Mesenchymal stem cell (in vitro differentiated cells and primary cell): Measurements from ENCODE around the gene RNF112. TPM values are rescaled to one million over a fixed set of nuclear protein-coding genes. Genes with fewer than 3 reads are reported as not detected.

Source experiments
- DNase-seq: peaks from one replicate; pipeline ENCODE4 v3.0.0-alpha.2; 2013
- H2AFZ ChIP-seq: one replicate; pipeline ENCODE4 v1.6.1; 2013; ENCODE audit warnings: low read depth, mild to moderate bottlenecking, control low read depth, inconsistent platforms, low read length, moderate library complexity
- H2AK5ac ChIP-seq: 2 replicates; pipeline ENCODE4 v1.6.1; 2013; ENCODE audit warnings: low read length, moderate library complexity, mild to moderate bottlenecking, inconsistent platforms; ENCODE audit not compliant: severe bottlenecking
- H2BK120ac ChIP-seq: one replicate; pipeline ENCODE4 v1.6.1; 2013; ENCODE audit warnings: low read depth, mild to moderate bottlenecking, inconsistent platforms, low read length, moderate library complexity
- H2BK12ac ChIP-seq, 2 experiments: one replicate each; pipeline ENCODE4 v1.6.1; 2013; ENCODE audit warnings: inconsistent platforms in 2 of 2, low read length in 2 of 2, mild to moderate bottlenecking in 2 of 2, moderate library complexity in 2 of 2, control low read depth in 1 of 2
- H2BK15ac ChIP-seq: one replicate; pipeline ENCODE4 v1.6.1; 2013; ENCODE audit warnings: mild to moderate bottlenecking, low read depth, inconsistent platforms; ENCODE audit not compliant: poor library complexity, severe bottlenecking
- H2BK5ac ChIP-seq: 2 replicates; pipeline ENCODE4 v1.6.1; 2013; ENCODE audit warnings: low read depth, mild to moderate bottlenecking, low read length, control low read depth, inconsistent platforms; ENCODE audit not compliant: poor library complexity, severe bottlenecking
- H3K14ac ChIP-seq, 2 experiments: one replicate each; pipeline ENCODE4 v1.6.1; 2013; ENCODE audit warnings: inconsistent platforms in 2 of 2, low read length in 2 of 2, control low read depth in 1 of 2, mild to moderate bottlenecking in 1 of 2, moderate library complexity in 1 of 2
- H3K18ac ChIP-seq, 2 experiments: one replicate each; pipeline ENCODE4 v1.6.1; 2013; ENCODE audit warnings: inconsistent platforms in 2 of 2, low read length in 2 of 2, control low read depth in 1 of 2, low read depth in 1 of 2, mild to moderate bottlenecking in 1 of 2
- H3K23ac ChIP-seq, 2 experiments: one replicate each; pipeline ENCODE4 v1.6.1; 2013; ENCODE audit warnings: inconsistent platforms in 2 of 2, low read length in 2 of 2, mild to moderate bottlenecking in 2 of 2, moderate library complexity in 2 of 2, control low read depth in 1 of 2
- H3K27ac ChIP-seq: 2 replicates; pipeline ENCODE4 v1.5.1; 2013; ENCODE audit warnings: mild to moderate bottlenecking, moderate library complexity, low read length, control low read depth, inconsistent platforms; ENCODE audit not compliant: poor library complexity, severe bottlenecking
- H3K27me3 ChIP-seq, 2 experiments: 2 replicates each; pipeline versions ENCODE4 v1.6.1 to v1.7.0; 2013; ENCODE audit warnings: low read length in 2 of 2, mild to moderate bottlenecking in 2 of 2, moderate library complexity in 2 of 2, control low read depth in 1 of 2, inconsistent platforms in 1 of 2; ENCODE audit not compliant: control insufficient read depth in 1 of 2, insufficient read depth in 1 of 2
- H3K36me3 ChIP-seq, 2 experiments: 2 replicates each; pipeline versions ENCODE4 v1.6.1 to v1.7.0; 2013; ENCODE audit warnings: low read length in 2 of 2, control low read depth in 1 of 2, inconsistent platforms in 1 of 2, low read depth in 1 of 2, mild to moderate bottlenecking in 1 of 2; ENCODE audit not compliant: insufficient read depth in 2 of 2, control insufficient read depth in 1 of 2
- H3K4ac ChIP-seq, 2 experiments: one replicate each; pipeline ENCODE4 v1.6.1; 2013; ENCODE audit warnings: inconsistent platforms in 2 of 2, low read length in 2 of 2, mild to moderate bottlenecking in 2 of 2, moderate library complexity in 2 of 2, control low read depth in 1 of 2, low read depth in 1 of 2
- H3K4me1 ChIP-seq: 2 replicates; pipeline ENCODE4 v1.6.1; 2013; ENCODE audit warnings: low read depth, low read length, control low read depth; ENCODE audit not compliant: control insufficient read depth, insufficient read depth
- H3K4me2 ChIP-seq: 2 replicates; pipeline ENCODE4 v1.6.1; 2013; ENCODE audit warnings: low read length, mild to moderate bottlenecking, inconsistent platforms; ENCODE audit not compliant: poor library complexity, severe bottlenecking
- H3K4me3 ChIP-seq, 2 experiments: 2 replicates each; pipeline versions ENCODE4 v1.5.1 to v1.7.0; 2013; ENCODE audit warnings: low read length in 2 of 2, mild to moderate bottlenecking in 2 of 2, control low read depth in 1 of 2, low read depth in 1 of 2; ENCODE audit not compliant: insufficient read depth in 1 of 2
- H3K79me1 ChIP-seq: replicated peaks from 2 replicates; pipeline ENCODE4 v1.6.1; 2013; ENCODE audit warnings: mild to moderate bottlenecking, control low read depth, low read length, inconsistent platforms; ENCODE audit not compliant: poor library complexity, severe bottlenecking
- H3K9ac ChIP-seq: 2 replicates; pipeline ENCODE4 v1.7.0; 2013; ENCODE audit warnings: mild to moderate bottlenecking, low read length, moderate library complexity
- H3K9me3 ChIP-seq: 2 replicates; pipeline ENCODE4 v1.7.0; 2013; ENCODE audit warnings: mild to moderate bottlenecking, low read length; ENCODE audit not compliant: control insufficient read depth
- H4K8ac ChIP-seq: one replicate; pipeline ENCODE4 v1.6.1; 2013; ENCODE audit warnings: inconsistent platforms, mild to moderate bottlenecking, low read length, moderate library complexity
- H4K91ac ChIP-seq: one replicate; pipeline ENCODE4 v1.6.1; 2013; ENCODE audit warnings: mild to moderate bottlenecking, low read length, inconsistent platforms
- WGBS: methylation state at CpG from one replicate; pipeline ENCODE4 v1.1.7; 2013; ENCODE audit warnings: mixed read lengths; 5-methylcytosine and 5-hydroxymethylcytosine counted together
- polyA plus RNA-seq, 2 experiments: library from polyadenylated mRNA; stranded (reverse); fragments of 200-250 nt; gene quantifications; one replicate each; pipeline ENCODE4 v1.2.3, GENCODE V29; 2013

Gene RNF112
- 0.08 TPM for polyA plus RNA-seq (2013, experiment 1 of 2)
- 0.08 TPM for polyA plus RNA-seq (2013, experiment 2 of 2)

- no peak for DNase-seq
- peak within 1 kb of the TSS; percentile 21 for H2AK5ac ChIP-seq
Measured at GRCh38 chr17:19410875-19411620, at the start of gene RNF112. Gene RNF112, plus strand, starts transcription at chr17:19411232. Its CDS starts 177 bp downstream, at chr17:19411409.

GRCh38 chr17:19361326-19361725 is 49.7 kb upstream of the RNF112 start:
- 83% methylated on average over 2 of the region's 6 CpGs for WGBS
- no peak overlapping the region for H2BK120ac ChIP-seq
- H2AFZ ChIP-seq = no peak overlapping the region
- no peak overlapping the region for H3K23ac ChIP-seq
- peak overlapping the region in 1 of 2 experiments; percentile 75 for H2BK12ac ChIP-seq
- peak overlapping the region; percentile 14 for H4K91ac ChIP-seq
- no peak overlapping the region for H3K18ac ChIP-seq
- H3K27me3 ChIP-seq = no peaks in the 10 kb centered on the region
- no peak overlapping the region for H4K8ac ChIP-seq
- no peak overlapping the region for H3K4me2 ChIP-seq
- H2BK15ac ChIP-seq = no peak overlapping the region
- peak; percentile 46 for DNase-seq
- H3K36me3 ChIP-seq = peaks cover 22 to 33% of the 10 kb centered on the region in 2 experiments
- peak overlapping the region in 1 of 2 experiments; percentile 26 for H3K14ac ChIP-seq
- peaks cover 18% of the 10 kb centered on the region for H3K4me1 ChIP-seq
- no peak overlapping the region for H2AK5ac ChIP-seq
- peak overlapping the region in 1 of 2 experiments; percentile 90 for H3K4me3 ChIP-seq
- no peak overlapping the region for H3K4ac ChIP-seq
- H3K9ac ChIP-seq = peak overlapping the region; percentile 89
- H3K9me3 ChIP-seq = no peaks in the 10 kb centered on the region
- no peak overlapping the region for H3K27ac ChIP-seq
- H2BK5ac ChIP-seq = no peak overlapping the region
- peaks cover 17% of the 10 kb centered on the region for H3K79me1 ChIP-seq

More at GRCh38 chr17:19410875-19411620, at the start of gene RNF112:
- H3K9me3 ChIP-seq = no peaks in the 10 kb centered on the region
- H4K91ac ChIP-seq = no peak within 1 kb of the TSS
- no peak within 1 kb of the TSS for H2BK15ac ChIP-seq
- no peak within 1 kb of the TSS for H2BK12ac ChIP-seq
- peak within 1 kb of the TSS in 1 of 2 experiments; percentile 65 for H3K4me3 ChIP-seq
- H3K79me1 ChIP-seq = no peaks in the 10 kb centered on the region
- peak within 1 kb of the TSS in 1 of 2 experiments; percentile 21 for H3K4ac ChIP-seq
- H3K4me2 ChIP-seq = peak within 1 kb of the TSS; percentile 5
- no peak within 1 kb of the TSS for H2BK5ac ChIP-seq
- no peak within 1 kb of the TSS for H3K14ac ChIP-seq
- H3K18ac ChIP-seq = no peak within 1 kb of the TSS
- no peaks in the 10 kb centered on the region for H3K36me3 ChIP-seq
- peak within 1 kb of the TSS; percentile 19 for H2AFZ ChIP-seq
- no peak within 1 kb of the TSS for H3K27ac ChIP-seq
- no peak within 1 kb of the TSS for H4K8ac ChIP-seq
- no peak within 1 kb of the TSS for H2BK120ac ChIP-seq
- peak within 1 kb of the TSS; percentile 68 for H3K9ac ChIP-seq
- H3K23ac ChIP-seq = no peak within 1 kb of the TSS
- WGBS = 52% methylated on average over 22 of the region's 23 CpGs
- H3K27me3 ChIP-seq = peaks cover 0 to 34% of the 10 kb centered on the region in 2 experiments
- peaks cover 17% of the 10 kb centered on the region for H3K4me1 ChIP-seq

- H3K27ac ChIP-seq = no peak overlapping the region
- peak overlapping the region; percentile 72 for H3K4me2 ChIP-seq
- peak overlapping the region in 1 of 2 experiments; percentile 89 for H3K14ac ChIP-seq
- WGBS = 33% methylated on average over 16 of the region's 16 CpGs
- H2BK15ac ChIP-seq = no peak overlapping the region
- H4K8ac ChIP-seq = peak overlapping the region; percentile 84
- DNase-seq = no peak
- peak overlapping the region; percentile 5 for H2AK5ac ChIP-seq
- H2BK5ac ChIP-seq = no peak overlapping the region
- H3K4me1 ChIP-seq = peaks cover 18% of the 10 kb centered on the region
- peaks cover 17% of the 10 kb centered on the region for H3K79me1 ChIP-seq
- no peaks in the 10 kb centered on the region for H3K27me3 ChIP-seq
- H3K9ac ChIP-seq = peak overlapping the region; percentile 89
- H2BK12ac ChIP-seq = peak overlapping the region in 1 of 2 experiments; percentile 64
- peak overlapping the region; percentile 68 to 74 for H3K4ac ChIP-seq
- H3K36me3 ChIP-seq = peaks cover 16 to 31% of the 10 kb centered on the region in 2 experiments
- H3K4me3 ChIP-seq = peak overlapping the region; percentile 59 to 90
- no peaks in the 10 kb centered on the region for H3K9me3 ChIP-seq
- H3K23ac ChIP-seq = no peak overlapping the region
- H4K91ac ChIP-seq = peak overlapping the region; percentile 52
- H2AFZ ChIP-seq = peak overlapping the region; percentile 75
- peak overlapping the region; percentile 73 to 86 for H3K18ac ChIP-seq
- peak overlapping the region; percentile 23 for H2BK120ac ChIP-seq
Measured at GRCh38 chr17:19361944-19362276, 49.1 kb upstream of the RNF112 start.
